Activated T-helper 17 cell treated with anti-CD3 and anti-CD28 coated beads, Interleukin-2, amount 50 U/mL, for 72 hours (primary cell): Measurements from ENCODE around the gene SCD5. TPM values are rescaled to one million over a fixed set of nuclear protein-coding genes. Genes with fewer than 3 reads are reported as not detected.

ENCODE experiments used
- ATAC-seq: fragments of 150-1000 bp; cut with Tn5 transposase; replicated peaks from 2 replicates; pipeline ENCODE4 v1.10.0; 2021; ENCODE audit warnings: mild to moderate bottlenecking, moderate library complexity
- H3K27ac Mint-ChIP-seq: one replicate; pipeline ENCODE4 v1.8.0; 2022; ENCODE audit warnings: mixed read lengths
- H3K27me3 Mint-ChIP-seq: one replicate; pipeline ENCODE4 v1.8.0; 2022; ENCODE audit warnings: mixed read lengths
- H3K36me3 Mint-ChIP-seq: one replicate; pipeline ENCODE4 v1.8.0; 2022; ENCODE audit warnings: low read depth, mild to moderate bottlenecking, mixed read lengths
- H3K4me1 Mint-ChIP-seq: one replicate; pipeline ENCODE4 v1.8.0; 2022; ENCODE audit warnings: mixed read lengths
- H3K4me3 Mint-ChIP-seq: one replicate; pipeline ENCODE4 v1.8.0; 2022; ENCODE audit warnings: mild to moderate bottlenecking, mixed read lengths
- H3K9me3 Mint-ChIP-seq: one replicate; pipeline ENCODE4 v1.8.0; 2022; ENCODE audit warnings: mixed read lengths
- total RNA-seq, 2 donors: library from RNA; stranded (reverse); gene quantifications; one replicate each; pipeline ENCODE4 v1.2.3, GENCODE V29; 2022

Gene SCD5
- total RNA-seq, 2 donors from 2014 or later: 0.21 to 0.91 TPM

GRCh38 chr4:82642331-82642730, 156.3 kb downstream of the SCD5 start:
- Mint-ChIP-seq H3K27me3 (peaks cover 9% of the 10 kb centered on the region), H3K36me3 (no peaks in the 10 kb centered on the region), H3K4me3 (no peak overlapping the region), H3K9me3 (no peaks in the 10 kb centered on the region), H3K4me1 (no peaks in the 10 kb centered on the region), H3K27ac (no peak overlapping the region)
- ATAC-seq: no peak

DNA sequence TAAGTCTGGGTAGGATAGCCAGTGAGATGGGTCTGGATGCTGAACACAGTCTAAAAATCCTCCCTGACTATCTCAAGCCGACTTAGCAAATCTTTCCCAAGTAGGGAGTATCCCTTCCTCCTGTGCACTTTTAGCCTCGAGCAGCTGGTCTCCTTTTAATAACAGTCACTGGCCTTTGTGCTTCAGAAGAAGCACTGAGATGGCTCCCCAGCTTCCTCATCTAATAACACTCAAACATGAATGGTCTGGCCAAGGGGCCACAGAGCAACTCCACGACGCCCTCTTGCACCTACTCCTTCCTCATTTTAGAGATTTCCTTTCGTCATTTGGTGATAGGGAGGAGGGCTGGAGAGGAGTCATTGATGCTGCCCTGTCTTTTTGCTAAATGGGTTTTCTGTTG, 158.1 kb downstream of the SCD5 start:
- no peak overlapping the region for H3K27ac Mint-ChIP-seq
- H3K36me3 Mint-ChIP-seq: no peaks in the 10 kb centered on the region
- H3K4me1 Mint-ChIP-seq: no peaks in the 10 kb centered on the region
- peaks cover 9% of the 10 kb centered on the region for H3K27me3 Mint-ChIP-seq
- no peaks in the 10 kb centered on the region for H3K9me3 Mint-ChIP-seq
- H3K4me3 Mint-ChIP-seq: no peak overlapping the region
- ATAC-seq: no peak

- H3K27me3 Mint-ChIP-seq: peaks cover 9% of the 10 kb centered on the region
- no peaks in the 10 kb centered on the region for H3K4me1 Mint-ChIP-seq
- no peaks in the 10 kb centered on the region for H3K36me3 Mint-ChIP-seq
- H3K9me3 Mint-ChIP-seq: no peaks in the 10 kb centered on the region
- H3K27ac Mint-ChIP-seq: no peak overlapping the region
- ATAC-seq: no peak
- no peak overlapping the region for H3K4me3 Mint-ChIP-seq
Measured at GRCh38 chr4:82639971-82640370, 158.6 kb downstream of the SCD5 start.

- Mint-ChIP-seq H3K9me3 (no peaks in the 10 kb centered on the region), H3K27me3 (peaks cover 6% of the 10 kb centered on the region), H3K36me3 (no peaks in the 10 kb centered on the region), H3K27ac (no peak overlapping the region), H3K4me1 (no peaks in the 10 kb centered on the region), H3K4me3 (no peak overlapping the region)
- no peak for ATAC-seq
Measured at GRCh38 chr4:82638479-82638878, 160.1 kb downstream of the SCD5 start.

DNA sequence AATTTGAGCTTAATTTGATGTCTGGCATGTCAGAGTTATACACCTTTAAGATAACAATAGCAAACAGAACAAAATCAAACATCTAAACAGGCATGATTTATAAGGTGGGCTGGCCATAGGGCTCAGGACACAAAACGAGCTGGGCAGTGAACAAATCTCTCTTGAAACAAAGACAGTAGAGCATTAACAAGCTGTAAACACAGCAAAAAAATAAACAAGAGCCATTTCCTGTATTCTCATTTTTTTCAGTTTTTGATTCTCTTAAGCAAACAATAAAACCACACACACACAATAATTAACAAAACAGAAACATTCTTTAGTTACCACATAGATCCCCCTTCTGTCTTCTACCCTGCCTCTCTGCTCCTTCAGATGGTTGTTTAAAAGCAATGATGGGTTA, 168.5 kb downstream of the SCD5 start:
- Mint-ChIP-seq H3K4me3 (no peak overlapping the region), H3K4me1 (no peaks in the 10 kb centered on the region), H3K27me3 (no peaks in the 10 kb centered on the region), H3K9me3 (no peaks in the 10 kb centered on the region), H3K27ac (no peak overlapping the region), H3K36me3 (no peaks in the 10 kb centered on the region)
- no peak for ATAC-seq

GRCh38 chr4:82629238-82630000, 169.2 kb downstream of the SCD5 start:
- Mint-ChIP-seq H3K9me3 (no peaks in the 10 kb centered on the region), H3K4me3 (no peak overlapping the region), H3K4me1 (no peaks in the 10 kb centered on the region), H3K27ac (no peak overlapping the region), H3K36me3 (no peaks in the 10 kb centered on the region), H3K27me3 (no peaks in the 10 kb centered on the region)
- ATAC-seq: no peak

GRCh38 chr4:82626251-82626868, 172.2 kb downstream of the SCD5 start:
- Mint-ChIP-seq H3K4me3 (no peak overlapping the region), H3K9me3 (no peaks in the 10 kb centered on the region), H3K36me3 (no peaks in the 10 kb centered on the region), H3K27me3 (no peaks in the 10 kb centered on the region), H3K4me1 (no peaks in the 10 kb centered on the region), H3K27ac (no peak overlapping the region)
- ATAC-seq: no peak

- H3K27me3 Mint-ChIP-seq: no peaks in the 10 kb centered on the region
- no peak for ATAC-seq
- H3K4me3 Mint-ChIP-seq: no peak overlapping the region
- no peaks in the 10 kb centered on the region for H3K4me1 Mint-ChIP-seq
- H3K9me3 Mint-ChIP-seq: no peaks in the 10 kb centered on the region
- H3K27ac Mint-ChIP-seq: no peak overlapping the region
- no peaks in the 10 kb centered on the region for H3K36me3 Mint-ChIP-seq
Measured at GRCh38 chr4:82624819-82625218, 173.8 kb downstream of the SCD5 start.

DNA sequence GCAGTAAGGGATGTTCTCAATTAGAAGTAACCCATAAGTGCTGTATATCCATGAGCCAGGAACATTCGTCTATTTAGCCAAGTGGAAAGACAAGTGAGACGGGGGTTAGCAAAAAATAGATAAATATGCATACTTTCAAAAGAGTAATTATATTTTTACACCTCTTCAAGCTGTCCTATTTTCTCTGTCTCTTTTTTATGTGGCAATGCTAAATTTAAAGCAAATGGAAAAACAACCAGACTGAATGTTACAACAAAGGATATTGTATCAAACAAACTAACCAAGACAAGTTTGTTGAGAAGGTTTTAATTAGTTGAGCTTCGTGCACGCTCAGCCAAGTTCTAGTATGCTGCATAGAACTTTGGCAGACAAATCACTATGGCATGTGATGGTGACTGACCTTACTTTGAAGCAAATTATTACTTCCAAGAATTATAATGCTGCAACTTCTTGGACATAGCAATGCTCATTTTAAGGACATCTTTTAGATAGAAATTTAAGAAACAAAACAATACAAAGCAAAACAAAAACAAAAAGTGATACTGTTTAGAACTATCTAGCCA, 175.4 kb downstream of the SCD5 start:
- Mint-ChIP-seq H3K36me3 (no peaks in the 10 kb centered on the region), H3K27me3 (no peaks in the 10 kb centered on the region), H3K4me3 (no peak overlapping the region), H3K4me1 (no peaks in the 10 kb centered on the region), H3K27ac (no peak overlapping the region), H3K9me3 (no peaks in the 10 kb centered on the region)
- ATAC-seq: no peak

DNA sequence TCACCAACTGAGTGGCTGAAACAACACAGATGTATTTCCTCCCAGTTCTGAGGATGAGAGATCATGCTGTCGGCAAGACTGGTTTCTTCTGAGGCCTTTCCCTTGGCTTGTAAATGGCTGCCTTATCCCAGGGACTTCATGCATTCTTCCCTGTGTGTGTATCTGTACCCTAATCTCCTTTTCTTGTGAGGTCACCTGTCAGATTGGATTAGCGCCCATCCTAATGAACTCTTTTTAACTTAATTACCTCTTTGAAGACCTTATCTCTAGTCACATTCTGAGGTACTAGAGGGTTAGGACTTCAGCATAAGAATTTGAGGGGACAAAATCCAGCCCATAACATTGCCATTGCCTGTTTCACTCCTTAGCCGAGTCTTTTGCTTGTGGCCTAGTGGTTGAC, 177.3 kb downstream of the SCD5 start:
- no peak for ATAC-seq
- H3K36me3 Mint-ChIP-seq: no peaks in the 10 kb centered on the region
- H3K27ac Mint-ChIP-seq: no peak overlapping the region
- H3K4me1 Mint-ChIP-seq: no peaks in the 10 kb centered on the region
- H3K9me3 Mint-ChIP-seq: no peaks in the 10 kb centered on the region
- no peak overlapping the region for H3K4me3 Mint-ChIP-seq
- H3K27me3 Mint-ChIP-seq: no peaks in the 10 kb centered on the region

DNA sequence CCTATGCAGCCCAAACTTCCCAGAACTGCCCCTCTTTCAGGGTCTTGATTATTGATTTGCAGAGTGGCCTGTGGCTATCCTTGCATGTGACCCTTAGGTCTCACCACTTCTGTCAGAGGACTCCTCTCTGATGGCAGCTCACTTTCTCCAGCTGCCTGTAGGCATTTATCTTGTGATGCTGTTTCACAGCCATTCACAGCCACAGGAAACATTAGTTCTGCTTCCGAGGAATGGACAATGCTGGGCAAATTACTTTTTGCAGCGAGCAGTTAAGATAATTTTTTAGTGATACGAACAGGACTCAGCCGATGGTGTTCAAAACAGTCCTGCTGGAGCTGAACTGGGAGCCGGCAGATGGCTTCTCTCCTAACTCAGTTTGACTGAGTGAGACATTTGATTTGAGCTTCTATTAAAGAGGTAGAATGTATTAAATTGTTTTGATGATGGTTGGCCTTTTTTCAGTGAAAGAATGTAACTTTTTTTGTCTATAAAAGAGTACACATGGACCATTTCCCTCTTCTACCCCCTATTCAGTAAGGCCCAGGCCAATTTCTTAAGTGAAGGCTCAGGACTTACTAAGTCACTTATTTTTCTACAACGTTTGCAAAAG, 178.4 kb downstream of the SCD5 start:
- Mint-ChIP-seq H3K27me3 (no peaks in the 10 kb centered on the region), H3K9me3 (no peaks in the 10 kb centered on the region), H3K36me3 (no peaks in the 10 kb centered on the region), H3K4me3 (no peak overlapping the region), H3K4me1 (no peaks in the 10 kb centered on the region), H3K27ac (no peak overlapping the region)
- ATAC-seq: no peak

- no peak for ATAC-seq
- Mint-ChIP-seq H3K4me3 (no peak overlapping the region), H3K27me3 (no peaks in the 10 kb centered on the region), H3K27ac (no peak overlapping the region), H3K4me1 (no peaks in the 10 kb centered on the region), H3K9me3 (no peaks in the 10 kb centered on the region), H3K36me3 (no peaks in the 10 kb centered on the region)
Measured at GRCh38 chr4:82618103-82618720, 180.4 kb downstream of the SCD5 start.

DNA sequence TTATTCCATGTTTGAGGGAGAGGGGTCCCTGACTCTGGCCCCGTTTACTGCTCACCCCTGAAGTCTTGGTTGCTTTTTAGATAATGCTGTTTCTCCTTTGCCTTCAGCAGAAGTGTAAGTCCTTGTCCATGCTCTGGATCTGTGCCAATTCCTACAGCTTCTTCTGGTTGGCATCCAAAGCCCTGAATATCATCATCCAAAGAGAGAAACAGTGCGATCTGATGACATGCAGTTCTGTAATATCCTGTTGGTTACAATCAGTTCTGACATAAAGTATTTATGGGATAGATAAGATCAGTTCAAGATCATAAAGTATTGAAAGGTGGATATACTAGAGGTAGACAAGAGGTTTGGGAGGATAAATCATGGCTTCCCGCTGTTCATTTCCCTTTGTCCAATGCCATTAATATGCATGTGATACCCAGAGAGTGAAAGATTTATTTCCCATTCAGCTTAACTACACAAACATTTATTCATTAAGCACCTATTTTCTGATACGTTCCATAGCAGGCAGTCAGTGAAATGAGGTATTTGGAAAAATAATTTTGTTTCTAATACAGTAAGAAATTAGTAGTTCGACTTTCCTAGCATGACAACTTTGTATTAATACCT, 183.7 kb downstream of the SCD5 start:
- Mint-ChIP-seq H3K4me1 (no peaks in the 10 kb centered on the region), H3K27ac (no peak overlapping the region), H3K9me3 (no peaks in the 10 kb centered on the region), H3K27me3 (no peaks in the 10 kb centered on the region), H3K36me3 (no peaks in the 10 kb centered on the region), H3K4me3 (no peak overlapping the region)
- no peak for ATAC-seq

DNA sequence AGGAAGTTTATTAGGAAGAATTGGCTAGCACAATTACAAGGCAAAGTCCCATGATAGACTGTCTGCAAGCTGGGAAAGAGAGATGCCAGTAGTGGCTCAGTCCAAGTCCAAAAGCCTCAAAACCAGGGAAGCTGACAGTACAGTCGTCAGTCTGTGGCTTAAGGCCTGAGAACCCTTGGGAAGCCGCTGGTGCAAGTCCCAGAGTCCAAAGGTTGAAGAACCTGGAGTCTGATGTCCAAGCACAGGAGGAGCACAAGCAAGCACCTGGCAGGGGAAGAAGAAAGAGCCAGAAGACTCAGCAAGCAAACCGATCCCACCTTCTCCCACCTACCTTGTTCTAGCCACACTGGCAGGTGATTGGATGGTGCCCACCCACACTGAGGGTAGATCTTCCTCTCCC, 185.5 kb downstream of the SCD5 start:
- Mint-ChIP-seq H3K27ac (no peak overlapping the region), H3K4me3 (no peak overlapping the region), H3K9me3 (no peaks in the 10 kb centered on the region), H3K4me1 (no peaks in the 10 kb centered on the region), H3K27me3 (no peaks in the 10 kb centered on the region), H3K36me3 (no peaks in the 10 kb centered on the region)
- ATAC-seq: no peak
